Measurements from ENCODE around the gene AGRN. TPM values are rescaled to one million over a fixed set of nuclear protein-coding genes. Genes with fewer than 3 reads are reported as not detected.

The AGRN gene
- total RNA-seq, 1 donor from 2014 or later = 34.1 TPM

DNA sequence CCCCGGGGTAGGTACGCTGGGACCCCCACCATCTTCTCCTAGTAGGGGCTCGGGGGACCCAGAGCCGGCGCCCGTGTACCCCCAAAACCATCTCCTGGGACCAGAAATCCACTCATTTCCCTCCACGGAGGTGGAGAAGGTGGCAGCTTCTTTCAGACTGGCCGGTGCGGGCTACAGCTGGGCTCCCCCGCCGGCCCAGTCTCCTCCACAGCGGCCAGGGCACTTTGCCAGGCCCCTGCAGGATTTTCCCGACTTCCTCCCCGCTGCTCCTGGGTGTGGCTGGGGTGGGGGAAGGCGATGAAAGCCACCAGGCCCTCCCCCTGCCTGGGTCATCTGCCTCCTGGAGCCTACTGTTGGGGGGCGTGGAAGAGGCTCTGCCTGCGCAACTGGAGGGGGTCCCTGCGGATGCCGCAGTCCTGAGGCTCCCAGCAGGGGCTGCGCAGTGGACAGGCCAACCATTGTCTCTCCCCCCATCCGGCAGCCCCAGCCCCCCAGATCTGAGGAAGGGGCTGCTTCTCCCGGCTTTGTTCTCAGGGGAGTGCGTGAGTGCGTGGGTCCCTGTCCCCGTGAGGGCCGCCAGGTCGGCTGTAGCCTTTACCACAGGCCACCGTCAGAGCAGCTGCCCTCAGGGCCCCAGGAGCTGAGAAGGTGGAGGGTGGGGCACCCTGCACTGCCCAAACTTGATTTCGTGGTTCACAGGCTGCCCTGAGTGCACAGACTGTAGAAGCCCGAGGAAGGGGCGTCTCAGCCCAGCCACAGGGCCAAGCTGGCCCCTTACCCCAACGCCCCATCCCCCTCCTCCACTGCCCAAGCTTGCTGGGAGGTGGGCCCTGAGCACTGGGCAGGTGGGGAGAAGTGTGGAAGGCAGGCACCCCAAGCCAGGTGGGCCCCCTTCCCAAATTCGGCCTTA is 1.3 kb downstream of the AGRN start:
- H3K4me1 Mint-ChIP-seq = peaks cover 24% of the 10 kb centered on the region
- Histone ChIP-seq H3K36me3 (no peaks in the 10 kb centered on the region), H3K4me2 (peak overlapping the region; percentile 88), H3K4me3 (peak overlapping the region; percentile 69), H3K27me3 (no peaks in the 10 kb centered on the region), H2AFZ (replicated peaks) (no peak overlapping the region), H3K9me3 (ENCODE audit: low read depth) (no peaks in the 10 kb centered on the region), H3K4me1 (peaks cover 30% of the 10 kb centered on the region), H4K20me1 (ENCODE audit: low read depth) (peaks cover 52% of the 10 kb centered on the region), H3K9ac (no peak overlapping the region), H3F3A (ENCODE audit: low read depth) (peaks cover 13% of the 10 kb centered on the region), H3K79me2 (ENCODE audit: low read depth) (peaks cover 39% of the 10 kb centered on the region), H3K27ac (no peak overlapping the region)
- TF ChIP-seq, protein P1, sequence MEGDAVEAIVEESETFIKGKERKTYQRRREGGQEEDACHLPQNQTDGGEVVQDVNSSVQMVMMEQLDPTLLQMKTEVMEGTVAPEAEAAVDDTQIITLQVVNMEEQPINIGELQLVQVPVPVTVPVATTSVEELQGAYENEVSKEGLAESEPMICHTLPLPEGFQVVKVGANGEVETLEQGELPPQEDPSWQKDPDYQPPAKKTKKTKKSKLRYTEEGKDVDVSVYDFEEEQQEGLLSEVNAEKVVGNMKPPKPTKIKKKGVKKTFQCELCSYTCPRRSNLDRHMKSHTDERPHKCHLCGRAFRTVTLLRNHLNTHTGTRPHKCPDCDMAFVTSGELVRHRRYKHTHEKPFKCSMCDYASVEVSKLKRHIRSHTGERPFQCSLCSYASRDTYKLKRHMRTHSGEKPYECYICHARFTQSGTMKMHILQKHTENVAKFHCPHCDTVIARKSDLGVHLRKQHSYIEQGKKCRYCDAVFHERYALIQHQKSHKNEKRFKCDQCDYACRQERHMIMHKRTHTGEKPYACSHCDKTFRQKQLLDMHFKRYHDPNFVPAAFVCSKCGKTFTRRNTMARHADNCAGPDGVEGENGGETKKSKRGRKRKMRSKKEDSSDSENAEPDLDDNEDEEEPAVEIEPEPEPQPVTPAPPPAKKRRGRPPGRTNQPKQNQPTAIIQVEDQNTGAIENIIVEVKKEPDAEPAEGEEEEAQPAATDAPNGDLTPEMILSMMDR (IDR thresholded peaks at IDR 0.05) = no peak
- TF ChIP-seq EZH2 (IDR thresholded peaks at IDR 0.05) (no peak), EZH2phosphoT487 (IDR thresholded peaks at IDR 0.05) (no peak)
- H3K9me3 Mint-ChIP-seq = peaks cover 2% of the 10 kb centered on the region
- peak; percentile 50 for DNase-seq (ENCODE audit: low spot score)
- peaks cover 1% of the 10 kb centered on the region for H3K36me3 Mint-ChIP-seq
- H3K27me3 Mint-ChIP-seq (ENCODE audit: insufficient read depth, low read depth) = peaks cover 10% of the 10 kb centered on the region
- H3K27ac Mint-ChIP-seq = no peak overlapping the region
- H3K4me3 Mint-ChIP-seq = peak overlapping the region; percentile 80

DNA sequence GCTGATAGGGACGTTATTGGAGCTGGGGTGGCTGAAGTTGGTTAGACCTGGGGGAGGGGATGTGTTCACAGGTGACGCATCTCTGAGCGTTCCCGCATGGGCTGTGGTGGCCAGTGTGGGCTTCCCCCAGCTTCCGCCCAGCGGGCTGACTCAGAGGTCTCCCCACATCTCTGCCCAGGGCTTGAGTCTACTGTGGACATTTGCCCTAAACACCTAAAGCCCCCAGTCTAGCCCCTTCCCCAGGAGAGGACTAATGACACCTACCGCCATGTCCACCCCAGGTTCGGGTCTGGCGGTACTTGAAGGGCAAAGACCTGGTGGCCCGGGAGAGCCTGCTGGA is 2.0 kb downstream of the AGRN start:
- peak overlapping the region; percentile 80 for H3K4me3 Mint-ChIP-seq
- no peak for DNase-seq (ENCODE audit: low spot score)
- peaks cover 39% of the 10 kb centered on the region for H3K79me2 ChIP-seq (ENCODE audit: low read depth)

DNA sequence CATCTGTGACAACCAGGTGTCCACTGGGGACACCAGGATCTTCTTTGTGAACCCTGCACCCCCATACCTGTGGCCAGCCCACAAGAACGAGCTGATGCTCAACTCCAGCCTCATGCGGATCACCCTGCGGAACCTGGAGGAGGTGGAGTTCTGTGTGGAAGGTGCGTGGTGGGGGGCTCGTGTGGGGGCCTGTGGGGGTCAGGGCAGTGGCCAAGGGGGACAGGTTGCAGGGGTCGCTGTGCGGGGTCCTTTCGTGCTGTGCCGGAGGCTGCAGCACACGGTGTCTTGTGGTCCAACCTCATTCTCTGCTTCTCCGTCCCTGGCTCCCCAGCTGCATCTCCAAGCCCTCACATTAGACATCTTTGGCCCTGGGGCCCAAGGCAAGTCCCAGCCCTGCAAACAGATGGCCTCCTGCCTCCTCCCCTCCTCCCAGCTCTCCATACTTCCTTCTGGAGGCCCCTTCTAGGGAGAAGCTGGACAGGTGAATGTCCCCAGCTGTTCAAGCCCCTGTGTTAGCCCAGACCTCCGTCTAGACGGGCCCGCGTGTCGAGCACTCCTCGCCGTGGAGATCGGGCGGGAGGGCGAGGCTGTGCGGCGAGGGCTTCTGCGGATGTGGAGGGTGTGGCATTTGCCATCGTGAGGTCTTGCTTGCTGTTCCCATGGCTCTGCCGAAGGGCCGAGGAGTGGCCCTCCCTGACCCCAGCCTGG is 2.5 kb downstream of the AGRN start:
- Histone ChIP-seq H3K4me1 (peaks cover 34% of the 10 kb centered on the region), H3K4me3 (no peak overlapping the region), H3K27me3 (no peaks in the 10 kb centered on the region), H3K9ac (no peak overlapping the region), H3K27ac (no peak overlapping the region), H3K79me2 (ENCODE audit: low read depth) (peaks cover 39% of the 10 kb centered on the region), H3K36me3 (no peaks in the 10 kb centered on the region), H3F3A (ENCODE audit: low read depth) (peaks cover 10% of the 10 kb centered on the region), H3K4me2 (no peak overlapping the region), H2AFZ (replicated peaks) (no peak overlapping the region), H3K9me3 (ENCODE audit: low read depth) (no peaks in the 10 kb centered on the region), H4K20me1 (ENCODE audit: low read depth) (peaks cover 64% of the 10 kb centered on the region)
- Mint-ChIP-seq H3K27ac (no peak overlapping the region), H3K36me3 (peaks cover 1% of the 10 kb centered on the region), H3K9me3 (no peaks in the 10 kb centered on the region), H3K27me3 (ENCODE audit: insufficient read depth, low read depth) (peaks cover 10% of the 10 kb centered on the region), H3K4me3 (peak overlapping the region; percentile 63), H3K4me1 (peaks cover 21% of the 10 kb centered on the region)
- TF ChIP-seq EZH2phosphoT487 (IDR thresholded peaks at IDR 0.05) = no peak
- TF ChIP-seq, protein P1 (IDR thresholded peaks at IDR 0.05) = no peak
- no peak for TF ChIP-seq EZH2 (IDR thresholded peaks at IDR 0.05)
- DNase-seq (ENCODE audit: low spot score) = no peak

More for the DNA sequence above, 2.0 kb downstream of the AGRN start:
- Histone ChIP-seq H3K27me3 (no peaks in the 10 kb centered on the region), H2AFZ (replicated peaks) (no peak overlapping the region), H3K4me1 (peaks cover 34% of the 10 kb centered on the region), H4K20me1 (ENCODE audit: low read depth) (peaks cover 58% of the 10 kb centered on the region), H3K36me3 (no peaks in the 10 kb centered on the region), H3K4me3 (peak overlapping the region; percentile 69), H3K4me2 (peak overlapping the region; percentile 88), H3K27ac (no peak overlapping the region), H3F3A (ENCODE audit: low read depth) (peaks cover 13% of the 10 kb centered on the region), H3K9me3 (ENCODE audit: low read depth) (no peaks in the 10 kb centered on the region), H3K9ac (no peak overlapping the region)
- Mint-ChIP-seq H3K36me3 (peaks cover 1% of the 10 kb centered on the region), H3K27me3 (ENCODE audit: insufficient read depth, low read depth) (peaks cover 10% of the 10 kb centered on the region), H3K9me3 (peaks cover 2% of the 10 kb centered on the region), H3K4me1 (peaks cover 24% of the 10 kb centered on the region), H3K27ac (no peak overlapping the region)
- TF ChIP-seq EZH2phosphoT487 (IDR thresholded peaks at IDR 0.05) = no peak
- TF ChIP-seq, protein P1 (IDR thresholded peaks at IDR 0.05) = no peak
